Motor neuron (in vitro differentiated cells): ENCODE measurements around the gene KCNN1. TPM values are rescaled to one million over a fixed set of nuclear protein-coding genes. Genes with fewer than 3 reads are reported as not detected.
"Not testable (repeated sequence)": the region's sequence is repeated elsewhere in the genome, so short reads cannot be mapped to it uniquely, and the experiment has no call there.

ENCODE experiments used
- ATAC-seq, 8 experiments: fragments of 200-7000 bp; cut with Tn5 transposase; replicated peaks in 6 of 8; 2 replicates each; pipeline ENCODE4 v1.8.0; 2021; ENCODE audit warnings: mild to moderate bottlenecking in 8 of 8, moderate library complexity in 8 of 8
- H3K27ac ChIP-seq, 2 donors: fragments of 250-450 bp; sonication (Bioruptor Pico); 2 replicates each; pipeline ENCODE4 v1.9.0; 2021; ENCODE audit warnings: antibody characterized with exemption in 2 of 2, mild to moderate bottlenecking in 2 of 2, moderate library complexity in 1 of 2
- H3K4me1 ChIP-seq, 2 donors: fragments of 250-450 bp; sonication (Bioruptor Pico); replicated peaks in 1 of 2; 2 replicates each; pipeline ENCODE4 v1.6.1; 2021; ENCODE audit warnings: antibody characterized with exemption in 2 of 2, mild to moderate bottlenecking in 2 of 2, moderate library complexity in 1 of 2
- H3K4me3 ChIP-seq, 5 donors: fragments of 250-450 bp; sonication (Bioruptor Pico); 2 replicates each; pipeline ENCODE4 v1.9.0; 2021; ENCODE audit warnings: antibody characterized with exemption in 5 of 5, mild to moderate bottlenecking in 5 of 5, moderate library complexity in 4 of 5
- WGBS, 10 experiments: fragments of 450-650 bp; shearing (Covaris generic); methylation state at CpG; one replicate each; pipeline ENCODE4 v1.0.0; 2022; 5-methylcytosine and 5-hydroxymethylcytosine counted together
- in situ Hi-C, 9 experiments: fragments of 400-800 bp; cut with MboI; loops; one replicate each; pipeline ENCODE4 v1.15.0; 2021; ENCODE audit warnings: low sequenced_read_pairs in 9 of 9, low pct_unique_long_range_greater_than_20kb in 2 of 9; ENCODE audit not compliant: unreplicated experiment in 9 of 9
- total RNA-seq, 8 experiments: library from RNA; unstranded; fragments of 300-600 nt; gene quantifications; 2 replicates each; pipeline versions ENCODE4 v1.2.3 to v1.2.4, GENCODE V29; 2022

The KCNN1 gene
- total RNA-seq, 8 experiments from 2014 or later: 0.10 to 22.3 (median 8.8) TPM

GRCh38 chr19:18017275-18018083 is 50.6 kb downstream of the KCNN1 start:
- Histone ChIP-seq H3K27ac (no peak overlapping the region), H3K4me1 (peaks cover 11 to 15% of the 10 kb centered on the region in 2 donors), H3K4me3 (no peak overlapping the region)
- 68 to 100% (median 85%) methylated on average over 2 to 8 of the region's 15 CpGs; no CpG with 5 or more reads in 1 of the 10 experiments for WGBS, 10 experiments
- in situ Hi-C loops: no loop called here
- ATAC-seq: peak in 1 of 8 experiments; percentile 24

- H3K4me3 ChIP-seq: no peak overlapping the region
- 0 to 100% (median 77%) methylated on average over 1 to 6 of the region's 16 CpGs; no CpG with 5 or more reads in 2 of the 10 experiments for WGBS, 10 experiments
- peak in 3 of 8 experiments; percentile 9 to 32 (median 12) for ATAC-seq
- peaks cover 0 to 3% of the 10 kb centered on the region in 2 donors for H3K4me1 ChIP-seq
- no peak overlapping the region for H3K27ac ChIP-seq
- in situ Hi-C loops: no loop called here
Observed at GRCh38 chr19:18020212-18021085, 53.5 kb downstream of the KCNN1 start.

GRCh38 chr19:18021121-18021755 is 54.3 kb downstream of the KCNN1 start:
- Histone ChIP-seq H3K4me1 (peaks cover 0 to 3% of the 10 kb centered on the region in 2 donors), H3K4me3 (no peak overlapping the region), H3K27ac (no peak overlapping the region)
- 15 to 100% (median 94%) methylated on average over 2 to 13 of the region's 21 CpGs; no CpG with 5 or more reads in 5 of the 10 experiments for WGBS, 10 experiments
- peak in 2 of 8 experiments; percentile 71 to 79 for ATAC-seq
- in situ Hi-C loops: no loop called here

GRCh38 chr19:18023622-18024251 is 56.8 kb downstream of the KCNN1 start:
- peaks cover 0 to 3% of the 10 kb centered on the region in 2 donors for H3K4me1 ChIP-seq
- ATAC-seq: no peak
- H3K27ac ChIP-seq: no peak overlapping the region
- in situ Hi-C loops: no loop called here
- no peak overlapping the region for H3K4me3 ChIP-seq
- 13 to 100% (median 72%) methylated on average over 1 to 11 of the region's 23 CpGs; no CpG with 5 or more reads in 7 of the 10 experiments for WGBS, 10 experiments

- in situ Hi-C loops: no loop called here
- WGBS, 10 experiments: 38 to 100% (median 81%) methylated on average over 1 to 3 of the region's 4 CpGs; no CpG with 5 or more reads in 2 of the 10 experiments
- H3K4me1 ChIP-seq: peaks cover 0 to 3% of the 10 kb centered on the region in 2 donors
- no peak overlapping the region for H3K27ac ChIP-seq
- H3K4me3 ChIP-seq: no peak overlapping the region
- ATAC-seq: no peak
Observed at GRCh38 chr19:18027151-18027550, 60.2 kb downstream of the KCNN1 start.

GRCh38 chr19:18029617-18030338 is 62.9 kb downstream of the KCNN1 start:
- no peak overlapping the region for H3K4me3 ChIP-seq

GRCh38 chr19:18031401-18031800 is 64.5 kb downstream of the KCNN1 start:
- WGBS, 10 experiments: 20 to 80% (median 41%) methylated on average over 1 of the region's 5 CpGs; no CpG with 5 or more reads in 6 of the 10 experiments
- H3K4me1 ChIP-seq, H3K27ac ChIP-seq, H3K4me3 ChIP-seq, in situ Hi-C loops, ATAC-seq: not testable (repeated sequence)

More at GRCh38 chr19:18029617-18030338, 62.9 kb downstream of the KCNN1 start:
- Histone ChIP-seq H3K4me1 (no peaks in the 10 kb centered on the region), H3K27ac (no peak overlapping the region)
- WGBS, 10 experiments: 0 to 94% (median 67%) methylated on average over 1 to 7 of the region's 8 CpGs; no CpG with 5 or more reads in 1 of the 10 experiments
- peak in 2 of 8 experiments; percentile 16 to 21 for ATAC-seq
- in situ Hi-C loops: no loop called here

GRCh38 chr19:18032102-18032501 is 65.2 kb downstream of the KCNN1 start:
- WGBS, 10 experiments: 0 to 92% (median 56%) methylated on average over 1 to 2 of the region's 2 CpGs; no CpG with 5 or more reads in 4 of the 10 experiments
- H3K27ac ChIP-seq, H3K4me1 ChIP-seq, H3K4me3 ChIP-seq, in situ Hi-C loops, ATAC-seq: not testable (repeated sequence)

- H3K27ac ChIP-seq: no peak overlapping the region
- H3K4me1 ChIP-seq: no peaks in the 10 kb centered on the region
- in situ Hi-C loops: no loop called here
- no peak for ATAC-seq
- no peak overlapping the region for H3K4me3 ChIP-seq
- 63 to 100% (median 80%) methylated on average over 1 to 2 of the region's 2 CpGs; no CpG with 5 or more reads in 5 of the 10 experiments for WGBS, 10 experiments
Observed at GRCh38 chr19:18041054-18041453, 74.1 kb downstream of the KCNN1 start.

GRCh38 chr19:18043676-18044075 is 76.8 kb downstream of the KCNN1 start:
- 60 to 100% (median 85%) methylated on average over 1 to 3 of the region's 3 CpGs; no CpG with 5 or more reads in 2 of the 10 experiments for WGBS, 10 experiments
- ATAC-seq: no peak
- no peak overlapping the region for H3K4me3 ChIP-seq
- in situ Hi-C loops: no loop called here
- H3K27ac ChIP-seq: no peak overlapping the region
- no peaks in the 10 kb centered on the region for H3K4me1 ChIP-seq

DNA sequence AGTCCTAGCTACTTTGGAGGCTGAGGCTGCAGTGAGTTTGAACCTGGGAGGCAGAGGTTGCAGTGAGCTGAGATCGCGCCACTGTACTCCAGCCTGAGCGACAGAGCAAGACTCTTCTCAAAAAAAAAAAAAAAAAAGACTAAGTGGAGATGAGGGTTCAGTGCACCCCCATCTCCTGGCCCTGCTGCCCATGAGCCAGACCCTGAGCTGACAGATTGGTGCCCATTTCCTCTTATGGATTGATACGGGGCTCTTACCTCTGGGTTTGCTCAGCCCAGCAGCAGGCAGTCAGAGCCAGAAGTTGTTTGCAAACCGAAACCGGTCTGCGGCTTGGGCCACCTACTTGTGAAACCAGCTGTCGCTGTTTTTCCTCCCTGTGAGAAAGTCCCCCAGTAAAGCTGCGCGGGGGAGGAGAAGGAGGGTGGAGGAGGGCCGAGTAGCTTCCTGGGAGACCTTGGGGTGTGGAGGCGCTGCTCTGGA is 78.0 kb downstream of the KCNN1 start:
- in situ Hi-C loops: no loop called here
- WGBS, 10 experiments: 0 to 85% (median 27%) methylated on average over 2 to 9 of the region's 12 CpGs; no CpG with 5 or more reads in 2 of the 10 experiments
- H3K4me1 ChIP-seq: no peaks in the 10 kb centered on the region

More for the DNA sequence above, 78.0 kb downstream of the KCNN1 start:
- peak in 6 of 8 experiments; percentile 15 to 72 (median 50) for ATAC-seq
- no peak overlapping the region for H3K4me3 ChIP-seq
- H3K27ac ChIP-seq: no peak overlapping the region
